Measurements from ENCODE around the gene NBEAL2. TPM values are rescaled to one million over a fixed set of nuclear protein-coding genes. Genes with fewer than 3 reads are reported as not detected.
A peak's percentile ranks its signal among the peaks of the same experiment; 100 is the strongest.

The NBEAL2 gene
- total and polyA plus RNA-seq, 11 donors = 8.1 to 45.7 (median 13.1) TPM

DNA sequence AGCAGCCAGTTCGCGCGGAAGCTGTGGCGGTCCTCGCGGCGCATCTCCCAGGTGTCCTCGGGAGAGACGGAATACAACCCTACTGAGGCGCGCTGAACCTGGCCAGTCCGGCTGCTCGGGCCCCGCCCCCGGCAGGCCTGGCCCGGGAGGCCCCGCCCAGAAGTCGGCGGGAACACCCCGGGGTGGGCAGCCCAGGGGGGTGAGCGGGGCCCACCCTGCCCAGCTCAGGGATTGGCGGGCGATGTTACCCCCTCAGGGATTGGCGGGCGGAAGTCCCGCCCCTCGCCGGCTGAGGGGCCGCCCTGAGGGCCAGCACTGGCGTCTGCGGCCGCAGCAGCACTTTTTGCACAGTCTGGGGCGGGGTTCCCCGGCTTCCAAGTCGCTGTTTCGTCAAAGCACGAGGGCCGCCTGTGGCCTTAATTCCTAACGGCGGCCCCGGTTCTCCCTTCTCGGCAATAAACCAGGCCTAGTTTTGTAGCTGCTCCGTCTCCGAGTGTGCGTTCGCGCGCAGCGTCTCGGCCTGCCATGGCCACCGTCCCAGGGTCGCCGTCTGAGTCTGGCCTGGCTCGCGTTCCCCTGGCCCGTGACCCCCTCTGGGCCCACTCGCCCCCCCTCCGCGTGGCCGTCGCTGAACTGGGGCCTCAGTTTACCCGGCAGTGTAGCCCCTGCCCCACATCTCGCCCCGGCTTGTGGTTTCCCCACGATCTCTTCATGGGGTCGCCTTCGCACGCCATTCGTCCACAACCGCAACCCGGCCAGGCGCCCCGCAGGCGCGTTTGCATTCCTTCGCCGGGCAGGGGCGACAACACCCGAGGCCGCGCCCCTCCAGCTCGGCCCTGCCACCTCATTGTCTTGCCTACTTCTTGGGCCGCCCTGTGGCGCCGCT, 30.0 kb downstream of the NBEAL2 start:
- WGBS, 4 donors = 2 to 4% (median 3%) methylated on average over 24 to 85 of the region's 85 CpGs
- intact Hi-C loops (cut with DNase I) = loop anchor here in 4 of 10 donors (5.0 to 10.0 kb wide), 3 partner anchors 142 to 315 kb away; partner anchors contain the start of gene TMIE (in 2 of the 4)
- Histone ChIP-seq H3K36me3 (peaks cover 0 to 59% (median 14%) of the 10 kb centered on the region in 9 donors), H3K27me3 (no peaks in the 10 kb centered on the region), H3K9me3 (no peaks in the 10 kb centered on the region), H3K27ac (peak overlapping the region; percentile 73 to 92 (median 86)), H3K4me3 (peak overlapping the region; percentile 44 to 82 (median 63)), H3K4me1 (peaks cover 0 to 22% (median 7%) of the 10 kb centered on the region in 12 donors)
- TF ChIP-seq, protein P1, sequence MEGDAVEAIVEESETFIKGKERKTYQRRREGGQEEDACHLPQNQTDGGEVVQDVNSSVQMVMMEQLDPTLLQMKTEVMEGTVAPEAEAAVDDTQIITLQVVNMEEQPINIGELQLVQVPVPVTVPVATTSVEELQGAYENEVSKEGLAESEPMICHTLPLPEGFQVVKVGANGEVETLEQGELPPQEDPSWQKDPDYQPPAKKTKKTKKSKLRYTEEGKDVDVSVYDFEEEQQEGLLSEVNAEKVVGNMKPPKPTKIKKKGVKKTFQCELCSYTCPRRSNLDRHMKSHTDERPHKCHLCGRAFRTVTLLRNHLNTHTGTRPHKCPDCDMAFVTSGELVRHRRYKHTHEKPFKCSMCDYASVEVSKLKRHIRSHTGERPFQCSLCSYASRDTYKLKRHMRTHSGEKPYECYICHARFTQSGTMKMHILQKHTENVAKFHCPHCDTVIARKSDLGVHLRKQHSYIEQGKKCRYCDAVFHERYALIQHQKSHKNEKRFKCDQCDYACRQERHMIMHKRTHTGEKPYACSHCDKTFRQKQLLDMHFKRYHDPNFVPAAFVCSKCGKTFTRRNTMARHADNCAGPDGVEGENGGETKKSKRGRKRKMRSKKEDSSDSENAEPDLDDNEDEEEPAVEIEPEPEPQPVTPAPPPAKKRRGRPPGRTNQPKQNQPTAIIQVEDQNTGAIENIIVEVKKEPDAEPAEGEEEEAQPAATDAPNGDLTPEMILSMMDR (IDR thresholded peaks at IDR 0.05) = no peak
- peak; percentile 79 to 92 for TF ChIP-seq POLR2A (IDR thresholded peaks at IDR 0.05)
- ATAC-seq = peak; percentile 94 to 97 (median 96)
- peak; percentile 92 to 94 (median 94) for DNase-seq

DNA sequence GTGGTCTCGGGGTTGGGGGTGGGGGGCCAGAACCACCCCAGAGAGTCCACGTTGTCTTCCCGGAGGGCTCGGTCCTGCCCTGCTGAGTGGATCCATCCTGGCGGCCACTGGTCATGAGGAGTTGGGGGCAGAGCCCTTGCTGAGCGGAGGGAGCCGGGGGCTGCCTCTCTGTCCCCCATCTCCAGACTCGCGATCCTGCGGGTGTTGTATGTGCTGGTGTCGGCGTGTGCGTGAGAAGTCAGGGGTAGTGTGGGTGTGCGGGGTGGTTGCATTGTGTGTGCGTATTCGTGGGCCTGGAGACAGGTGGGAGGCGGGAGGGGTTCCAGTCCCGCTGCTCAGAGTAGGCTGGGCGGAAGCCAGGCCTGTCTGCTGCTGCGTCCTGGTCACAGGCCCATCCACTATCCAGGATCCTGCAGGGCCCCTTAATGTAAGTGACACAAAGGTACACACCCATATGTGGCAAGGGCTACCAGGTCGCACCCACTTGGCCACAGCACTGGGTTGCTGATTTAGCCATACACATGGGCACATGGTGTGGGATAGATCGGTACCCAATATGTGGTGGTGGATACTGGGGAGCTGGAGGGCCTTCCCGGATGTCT, 30.7 kb downstream of the NBEAL2 start:
- WGBS, 4 donors = 69 to 76% (median 73%) methylated on average over 18 to 23 of the region's 23 CpGs
- no peaks in the 10 kb centered on the region for H3K9me3 ChIP-seq
- TF ChIP-seq POLR2A (IDR thresholded peaks at IDR 0.05) = no peak
- TF ChIP-seq, protein P1 (IDR thresholded peaks at IDR 0.05) = no peak
- peak in 1 of 4 donors; percentile 1 for ATAC-seq
- peak in 2 of 5 donors; percentile 38 to 53 for DNase-seq
- H3K4me3 ChIP-seq = peak overlapping the region; percentile 44 to 82 (median 63)
- H3K36me3 ChIP-seq = peaks cover 0 to 54% (median 16%) of the 10 kb centered on the region in 9 donors
- no peaks in the 10 kb centered on the region for H3K27me3 ChIP-seq
- H3K27ac ChIP-seq = peak overlapping the region; percentile 73 to 92 (median 86)
- H3K4me1 ChIP-seq = peaks cover 0 to 22% (median 7%) of the 10 kb centered on the region in 12 donors
- intact Hi-C loops (cut with DNase I) = loop anchor here in 1 of 10 donors (10.0 kb wide), 1 partner anchor 315 kb away; no protein-coding TSS in a partner anchor

DNA sequence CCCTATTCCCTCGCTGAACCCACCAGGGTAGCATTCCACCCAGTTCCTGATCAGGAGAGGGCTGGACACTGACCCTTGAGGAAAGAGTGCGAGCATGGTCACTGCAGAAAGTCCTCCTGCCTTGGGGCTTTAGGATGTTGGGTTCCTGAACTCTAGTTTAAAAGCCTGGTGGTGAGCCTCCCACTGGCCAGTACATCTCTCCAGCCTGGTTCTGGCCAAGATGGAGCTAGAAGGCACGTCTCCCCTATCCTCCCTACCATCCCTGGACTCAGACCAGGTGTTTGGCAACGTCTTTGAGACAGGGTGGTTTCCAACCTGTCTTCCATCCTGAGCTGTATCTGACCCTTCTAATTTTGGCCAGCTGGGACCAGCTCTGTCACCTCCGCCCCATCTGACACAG, 31.4 kb downstream of the NBEAL2 start:
- ATAC-seq (no peak), DNase-seq (no peak)
- no peaks in the 10 kb centered on the region for H3K9me3 ChIP-seq
- H3K27me3 ChIP-seq = no peaks in the 10 kb centered on the region
- TF ChIP-seq POLR2A (IDR thresholded peaks at IDR 0.05) = no peak
- TF ChIP-seq, protein P1 (IDR thresholded peaks at IDR 0.05) = no peak
- peaks cover 0 to 22% (median 7%) of the 10 kb centered on the region in 12 donors for H3K4me1 ChIP-seq
- H3K4me3 ChIP-seq = no peak overlapping the region
- H3K27ac ChIP-seq = no peak overlapping the region
- H3K36me3 ChIP-seq = peaks cover 0 to 47% (median 18%) of the 10 kb centered on the region in 9 donors
- intact Hi-C loops (cut with DNase I) = loop anchor here in 1 of 10 donors (10.0 kb wide), 1 partner anchor 314 kb away; no protein-coding TSS in a partner anchor
- WGBS, 4 donors = 88 to 95% (median 93%) methylated on average over 5 of the region's 5 CpGs
